Neutrophil (primary cell): Measurements from ENCODE around the gene RSRC2.

Experiments used
- H3K27ac ChIP-seq: fragments of 200-600 bp; sonication (generic); 2 replicates; pipeline ENCODE4 v1.5.1; 2016; ENCODE audit warnings: mild to moderate bottlenecking, moderate library complexity
- H3K27me3 ChIP-seq: fragments of 200-600 bp; sonication (generic); 2 replicates; pipeline ENCODE4 v1.6.0; 2016; ENCODE audit warnings: mild to moderate bottlenecking
- H3K36me3 ChIP-seq: fragments of 200-600 bp; sonication (generic); 2 replicates; pipeline ENCODE4 v1.5.1; 2017
- H3K4me1 ChIP-seq, 2 experiments: fragments of 200-600 bp in 1 of 2; sonication (generic) in 1 of 2; 1 replicate in 1 of 2; 2 replicates in 1 of 2; pipeline versions ENCODE4 v1.5.1 to v1.6.1; 2013 to 2016; ENCODE audit warnings: low read depth in 1 of 2, low read length in 1 of 2, mild to moderate bottlenecking in 1 of 2, moderate library complexity in 1 of 2; ENCODE audit not compliant: control insufficient read depth in 1 of 2, insufficient read depth in 1 of 2
- H3K4me3 ChIP-seq, 2 experiments: fragments of 200-600 bp in 1 of 2; sonication (generic) in 1 of 2; 1 replicate in 1 of 2; 2 replicates in 1 of 2; pipeline ENCODE4 v1.5.1; 2013 to 2016; ENCODE audit warnings: low read depth in 1 of 2, low read length in 1 of 2, mild to moderate bottlenecking in 1 of 2, moderate library complexity in 1 of 2
- H3K9me3 ChIP-seq: fragments of 200-600 bp; sonication (generic); 2 replicates; pipeline ENCODE4 v1.5.1; 2016
- TF ChIP-seq, protein P1 (sequence below): fragments of 200-600 bp; sonication (generic); IDR thresholded peaks from 2 replicates; pipeline ENCODE4 v1.5.1; 2016; ENCODE audit warnings: antibody characterized with exemption

RSRC2 gene

DNA sequence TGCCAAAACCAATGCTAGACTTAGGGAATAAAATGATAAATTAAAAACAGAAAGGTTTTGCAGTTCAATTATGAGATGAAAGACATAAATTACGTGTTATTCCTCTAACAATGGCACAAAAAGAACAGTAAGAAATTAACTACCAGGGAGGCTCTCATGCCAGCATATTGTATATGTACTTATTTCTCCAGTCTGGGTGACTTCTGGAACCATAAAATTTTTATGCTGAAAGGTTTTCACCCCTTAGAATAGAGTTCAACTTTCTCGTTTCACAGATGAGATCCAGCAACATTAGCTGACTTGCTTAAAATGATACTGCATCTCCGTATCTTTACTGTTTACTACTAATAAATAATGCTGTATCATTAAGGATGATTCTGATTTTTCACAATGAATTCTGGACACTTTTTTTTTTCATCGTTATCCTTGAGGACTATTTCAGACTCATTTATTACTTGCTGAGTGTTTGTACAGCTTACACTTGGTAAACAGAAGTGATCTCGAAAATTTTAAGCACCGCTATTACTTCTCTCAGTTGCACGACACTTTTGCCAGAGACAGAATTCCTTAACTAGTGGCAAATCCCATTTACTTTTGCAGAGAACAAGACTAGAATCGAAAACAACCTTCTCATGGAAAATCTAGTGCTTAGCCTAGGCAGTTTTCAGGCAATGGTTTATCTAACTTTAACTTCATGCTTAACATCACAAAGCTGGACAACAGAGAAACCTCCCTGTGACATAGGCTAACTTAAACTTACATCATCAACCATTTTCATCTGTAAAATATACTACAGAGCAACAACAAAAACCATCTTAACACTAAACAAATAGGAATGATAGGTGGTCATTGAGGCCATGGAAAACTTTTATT, 2.7 kb downstream of the RSRC2 start:
- Histone ChIP-seq H3K27me3 (no peaks in the 10 kb centered on the region), H3K9me3 (no peaks in the 10 kb centered on the region), H3K36me3 (peaks cover 41% of the 10 kb centered on the region), H3K4me3 (no peak overlapping the region), H3K4me1 (peaks cover 37 to 47% of the 10 kb centered on the region in 2 experiments), H3K27ac (peak overlapping the region; percentile 64)
- TF ChIP-seq, protein P1, sequence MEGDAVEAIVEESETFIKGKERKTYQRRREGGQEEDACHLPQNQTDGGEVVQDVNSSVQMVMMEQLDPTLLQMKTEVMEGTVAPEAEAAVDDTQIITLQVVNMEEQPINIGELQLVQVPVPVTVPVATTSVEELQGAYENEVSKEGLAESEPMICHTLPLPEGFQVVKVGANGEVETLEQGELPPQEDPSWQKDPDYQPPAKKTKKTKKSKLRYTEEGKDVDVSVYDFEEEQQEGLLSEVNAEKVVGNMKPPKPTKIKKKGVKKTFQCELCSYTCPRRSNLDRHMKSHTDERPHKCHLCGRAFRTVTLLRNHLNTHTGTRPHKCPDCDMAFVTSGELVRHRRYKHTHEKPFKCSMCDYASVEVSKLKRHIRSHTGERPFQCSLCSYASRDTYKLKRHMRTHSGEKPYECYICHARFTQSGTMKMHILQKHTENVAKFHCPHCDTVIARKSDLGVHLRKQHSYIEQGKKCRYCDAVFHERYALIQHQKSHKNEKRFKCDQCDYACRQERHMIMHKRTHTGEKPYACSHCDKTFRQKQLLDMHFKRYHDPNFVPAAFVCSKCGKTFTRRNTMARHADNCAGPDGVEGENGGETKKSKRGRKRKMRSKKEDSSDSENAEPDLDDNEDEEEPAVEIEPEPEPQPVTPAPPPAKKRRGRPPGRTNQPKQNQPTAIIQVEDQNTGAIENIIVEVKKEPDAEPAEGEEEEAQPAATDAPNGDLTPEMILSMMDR = no peak

DNA sequence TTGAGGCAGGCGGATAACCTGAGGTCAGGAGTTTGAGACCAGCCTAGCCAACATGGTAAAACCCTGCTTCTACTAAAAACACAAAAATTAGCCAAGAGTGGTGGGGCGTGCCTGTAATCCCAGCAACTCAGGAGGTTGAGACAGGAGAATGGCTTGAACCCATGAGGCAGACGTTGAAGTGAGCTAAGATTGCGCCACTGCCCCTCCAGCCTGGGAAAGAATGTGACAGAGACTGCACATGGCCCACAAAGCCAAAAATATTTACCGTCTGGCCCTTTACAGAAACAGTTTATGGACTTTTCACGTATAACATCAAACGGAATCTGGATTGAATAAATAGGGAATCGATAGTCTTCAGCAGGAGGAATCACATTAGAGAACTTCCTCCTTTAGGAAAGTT, 3.5 kb downstream of the RSRC2 start:
- TF ChIP-seq, protein P1 = no peak
- H3K4me1 ChIP-seq = peaks cover 37 to 45% of the 10 kb centered on the region in 2 experiments
- no peak overlapping the region for H3K4me3 ChIP-seq
- H3K36me3 ChIP-seq = peaks cover 49% of the 10 kb centered on the region
- peak overlapping the region; percentile 35 for H3K27ac ChIP-seq
- no peaks in the 10 kb centered on the region for H3K27me3 ChIP-seq
- H3K9me3 ChIP-seq = no peaks in the 10 kb centered on the region

DNA sequence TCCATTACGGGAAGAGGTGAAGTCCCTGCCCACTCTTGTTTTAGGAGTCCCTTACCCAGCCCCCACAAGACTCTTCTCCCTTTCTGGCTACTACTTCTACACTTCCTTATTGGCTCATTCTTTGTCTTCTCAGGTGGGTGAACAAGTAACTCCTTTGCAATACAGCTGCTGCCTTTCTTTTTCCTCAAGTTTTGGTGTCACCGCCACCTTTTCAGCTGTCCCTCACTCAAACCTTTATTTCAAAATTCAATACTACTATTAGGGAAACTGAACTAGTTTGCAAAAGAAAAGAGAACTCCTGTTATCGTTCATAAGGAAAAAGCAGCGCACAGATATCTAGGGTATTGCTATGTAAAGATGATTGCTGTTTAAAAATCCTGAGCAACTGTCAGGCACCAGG, 6.1 kb downstream of the RSRC2 start:
- no peak overlapping the region for H3K4me3 ChIP-seq
- H3K27ac ChIP-seq = no peak overlapping the region
- H3K9me3 ChIP-seq = no peaks in the 10 kb centered on the region
- peaks cover 75% of the 10 kb centered on the region for H3K36me3 ChIP-seq
- TF ChIP-seq, protein P1 = no peak
- H3K27me3 ChIP-seq = no peaks in the 10 kb centered on the region
- H3K4me1 ChIP-seq = peaks cover 26 to 29% of the 10 kb centered on the region in 2 experiments

DNA sequence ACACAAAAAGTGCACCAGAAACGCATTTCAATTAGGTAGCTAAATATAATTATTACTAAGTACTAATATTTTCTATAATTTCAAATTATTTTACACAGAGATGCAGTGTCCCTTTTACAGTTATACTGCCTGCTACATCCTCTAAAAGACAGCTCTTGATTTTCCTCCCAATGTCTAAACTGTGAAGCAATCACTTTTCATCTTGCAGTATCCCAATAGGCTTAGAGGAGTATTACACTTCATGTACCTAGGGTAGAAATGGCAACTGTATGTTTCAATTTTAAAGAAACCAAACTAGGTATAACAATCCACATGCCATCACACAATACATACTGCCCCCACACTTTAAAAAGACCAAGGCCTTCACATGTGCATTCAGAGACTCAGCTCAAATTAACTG, 7.3 kb downstream of the RSRC2 start:
- TF ChIP-seq, protein P1 = no peak
- H3K4me1 ChIP-seq = peaks cover 15 to 18% of the 10 kb centered on the region in 2 experiments
- no peak overlapping the region for H3K4me3 ChIP-seq
- H3K9me3 ChIP-seq = no peaks in the 10 kb centered on the region
- no peaks in the 10 kb centered on the region for H3K27me3 ChIP-seq
- H3K36me3 ChIP-seq = peaks cover 81% of the 10 kb centered on the region
- H3K27ac ChIP-seq = no peak overlapping the region

DNA sequence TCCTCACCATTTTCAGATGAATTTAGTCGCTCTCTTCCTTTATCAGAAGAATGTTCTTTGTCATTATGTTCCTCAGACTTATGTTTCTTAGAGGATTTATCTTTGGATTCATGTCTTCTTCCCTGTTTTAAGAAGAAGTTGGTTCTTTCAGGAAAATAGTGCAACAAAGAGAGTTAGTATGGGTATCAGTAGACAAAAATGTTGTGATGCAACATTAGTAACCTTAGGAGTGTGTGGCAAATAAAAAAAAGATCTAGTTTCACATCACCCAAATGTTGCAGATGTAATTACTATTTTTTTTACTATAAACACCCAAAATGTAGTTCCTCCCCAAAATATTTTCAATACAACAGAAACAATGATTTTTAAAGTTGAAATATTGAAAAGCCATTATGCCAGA, 7.8 kb downstream of the RSRC2 start:
- Histone ChIP-seq H3K27ac (no peak overlapping the region), H3K4me1 (peaks cover 11 to 13% of the 10 kb centered on the region in 2 experiments), H3K27me3 (no peaks in the 10 kb centered on the region), H3K9me3 (no peaks in the 10 kb centered on the region), H3K36me3 (peaks cover 86% of the 10 kb centered on the region), H3K4me3 (no peak overlapping the region)
- TF ChIP-seq, protein P1 = no peak
